Fibroblast of pulmonary artery (primary cell): ENCODE data around the gene ELMO1.
A peak's percentile ranks its signal among the peaks of the same experiment; 100 is the strongest.

Experiments
- DNase-seq: peaks from one replicate; pipeline ENCODE4 v3.0.0-alpha.2; 2010; ENCODE audit warnings: low read depth
- H3K4me3 ChIP-seq: replicated peaks from 2 replicates; pipeline ENCODE4 v1.5.1; 2011; ENCODE audit warnings: low read depth, mild to moderate bottlenecking, control low read depth, low read length, moderate library complexity
- CTCF ChIP-seq: IDR thresholded peaks from 2 replicates; pipeline ENCODE4 v1.5.1; 2011; ENCODE audit warnings: mild to moderate bottlenecking, control low read depth, low read length, inconsistent platforms; ENCODE audit errors: missing control alignments

The ELMO1 gene

GRCh38 chr7:36970551-36971514, 477.8 kb downstream of the ELMO1 start:
- no peak for TF ChIP-seq CTCF
- no peak for DNase-seq
- H3K4me3 ChIP-seq, result no peak overlapping the region

GRCh38 chr7:36969376-36969775, 479.3 kb downstream of the ELMO1 start:
- no peak for DNase-seq
- TF ChIP-seq CTCF, result no peak
- no peak overlapping the region for H3K4me3 ChIP-seq

- H3K4me3 ChIP-seq, result no peak overlapping the region
- DNase-seq, result peak; percentile 77
- peak; percentile 85 for TF ChIP-seq CTCF
Observed at GRCh38 chr7:36967387-36967786, 481.3 kb downstream of the ELMO1 start.

- H3K4me3 ChIP-seq, result no peak overlapping the region
- TF ChIP-seq CTCF, result no peak
- DNase-seq, result no peak
Observed at GRCh38 chr7:36966636-36967035, 482.0 kb downstream of the ELMO1 start.

GRCh38 chr7:36966039-36966438, 482.6 kb downstream of the ELMO1 start:
- no peak overlapping the region for H3K4me3 ChIP-seq
- TF ChIP-seq CTCF, result no peak
- no peak for DNase-seq

- DNase-seq, result no peak
- no peak for TF ChIP-seq CTCF
- H3K4me3 ChIP-seq, result no peak overlapping the region
Observed at GRCh38 chr7:36965625-36966024, 483.0 kb downstream of the ELMO1 start.

GRCh38 chr7:36964297-36964696, 484.4 kb downstream of the ELMO1 start:
- no peak overlapping the region for H3K4me3 ChIP-seq
- no peak for DNase-seq
- no peak for TF ChIP-seq CTCF
